ENCODE results near the gene CDH26.

DNA sequence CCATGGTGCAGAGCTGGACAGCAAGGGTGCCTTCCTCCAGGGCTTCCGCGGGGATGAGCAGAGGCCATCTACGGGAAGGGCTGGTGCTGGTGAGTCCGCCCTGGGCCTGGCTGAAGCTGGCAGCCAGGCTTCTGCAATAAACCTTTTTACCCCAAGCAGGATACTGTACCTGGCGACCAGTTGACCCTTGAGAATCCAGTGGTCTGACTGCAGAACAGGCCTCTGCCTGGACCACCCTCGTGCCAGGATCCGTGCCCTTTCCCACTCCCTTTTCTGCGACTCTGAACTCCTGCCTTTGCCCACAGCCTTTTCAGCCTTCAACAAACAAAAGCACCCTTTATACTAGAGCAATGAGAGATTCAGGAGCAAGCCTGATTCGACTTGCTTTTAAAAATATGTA, 18.9 kb downstream of the CDH26 start:
- TF ChIP-seq CREB1 (IDR thresholded peaks at IDR 0.05; ENCODE audit: low read depth): no peak
- TF ChIP-seq MTA3 (IDR thresholded peaks at IDR 0.05; ENCODE audit: borderline replicate concordance, low read length): no peak
- TF ChIP-seq CBFB (IDR thresholded peaks at IDR 0.05; ENCODE audit: low read depth): no peak
- no peak for TF ChIP-seq RAD21 (IDR thresholded peaks at IDR 0.05; ENCODE audit: insufficient read depth, low read depth, low read length)
- TF ChIP-seq, protein P1, sequence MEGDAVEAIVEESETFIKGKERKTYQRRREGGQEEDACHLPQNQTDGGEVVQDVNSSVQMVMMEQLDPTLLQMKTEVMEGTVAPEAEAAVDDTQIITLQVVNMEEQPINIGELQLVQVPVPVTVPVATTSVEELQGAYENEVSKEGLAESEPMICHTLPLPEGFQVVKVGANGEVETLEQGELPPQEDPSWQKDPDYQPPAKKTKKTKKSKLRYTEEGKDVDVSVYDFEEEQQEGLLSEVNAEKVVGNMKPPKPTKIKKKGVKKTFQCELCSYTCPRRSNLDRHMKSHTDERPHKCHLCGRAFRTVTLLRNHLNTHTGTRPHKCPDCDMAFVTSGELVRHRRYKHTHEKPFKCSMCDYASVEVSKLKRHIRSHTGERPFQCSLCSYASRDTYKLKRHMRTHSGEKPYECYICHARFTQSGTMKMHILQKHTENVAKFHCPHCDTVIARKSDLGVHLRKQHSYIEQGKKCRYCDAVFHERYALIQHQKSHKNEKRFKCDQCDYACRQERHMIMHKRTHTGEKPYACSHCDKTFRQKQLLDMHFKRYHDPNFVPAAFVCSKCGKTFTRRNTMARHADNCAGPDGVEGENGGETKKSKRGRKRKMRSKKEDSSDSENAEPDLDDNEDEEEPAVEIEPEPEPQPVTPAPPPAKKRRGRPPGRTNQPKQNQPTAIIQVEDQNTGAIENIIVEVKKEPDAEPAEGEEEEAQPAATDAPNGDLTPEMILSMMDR (IDR thresholded peaks at IDR 0.05 in 2 of 3, conservative IDR thresholded peaks at IDR 0.05 in 1 of 3; ENCODE audit: control insufficient read depth in 2 of 3, extremely low read depth in 1 of 3, insufficient read depth in 1 of 3, low read depth in 3 of 3, low read length in 3 of 3): no peak
- TF ChIP-seq POLR2A (IDR thresholded peaks at IDR 0.05; ENCODE audit: low read depth, low read length): no peak
- TF ChIP-seq, protein P2, sequence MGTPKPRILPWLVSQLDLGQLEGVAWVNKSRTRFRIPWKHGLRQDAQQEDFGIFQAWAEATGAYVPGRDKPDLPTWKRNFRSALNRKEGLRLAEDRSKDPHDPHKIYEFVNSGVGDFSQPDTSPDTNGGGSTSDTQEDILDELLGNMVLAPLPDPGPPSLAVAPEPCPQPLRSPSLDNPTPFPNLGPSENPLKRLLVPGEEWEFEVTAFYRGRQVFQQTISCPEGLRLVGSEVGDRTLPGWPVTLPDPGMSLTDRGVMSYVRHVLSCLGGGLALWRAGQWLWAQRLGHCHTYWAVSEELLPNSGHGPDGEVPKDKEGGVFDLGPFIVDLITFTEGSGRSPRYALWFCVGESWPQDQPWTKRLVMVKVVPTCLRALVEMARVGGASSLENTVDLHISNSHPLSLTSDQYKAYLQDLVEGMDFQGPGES (IDR thresholded peaks at IDR 0.05): no peak
- no peak for TF ChIP-seq RFX5 (IDR thresholded peaks at IDR 0.05; ENCODE audit: low read depth, low read length)
- no peak for TF ChIP-seq SMC3 (IDR thresholded peaks at IDR 0.05; ENCODE audit: borderline replicate concordance, low read length)
- TF ChIP-seq, protein P3, sequence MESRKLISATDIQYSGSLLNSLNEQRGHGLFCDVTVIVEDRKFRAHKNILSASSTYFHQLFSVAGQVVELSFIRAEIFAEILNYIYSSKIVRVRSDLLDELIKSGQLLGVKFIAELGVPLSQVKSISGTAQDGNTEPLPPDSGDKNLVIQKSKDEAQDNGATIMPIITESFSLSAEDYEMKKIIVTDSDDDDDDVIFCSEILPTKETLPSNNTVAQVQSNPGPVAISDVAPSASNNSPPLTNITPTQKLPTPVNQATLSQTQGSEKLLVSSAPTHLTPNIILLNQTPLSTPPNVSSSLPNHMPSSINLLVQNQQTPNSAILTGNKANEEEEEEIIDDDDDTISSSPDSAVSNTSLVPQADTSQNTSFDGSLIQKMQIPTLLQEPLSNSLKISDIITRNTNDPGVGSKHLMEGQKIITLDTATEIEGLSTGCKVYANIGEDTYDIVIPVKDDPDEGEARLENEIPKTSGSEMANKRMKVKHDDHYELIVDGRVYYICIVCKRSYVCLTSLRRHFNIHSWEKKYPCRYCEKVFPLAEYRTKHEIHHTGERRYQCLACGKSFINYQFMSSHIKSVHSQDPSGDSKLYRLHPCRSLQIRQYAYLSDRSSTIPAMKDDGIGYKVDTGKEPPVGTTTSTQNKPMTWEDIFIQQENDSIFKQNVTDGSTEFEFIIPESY (IDR thresholded peaks at IDR 0.05): no peak
- no peak for TF ChIP-seq STAT3 (IDR thresholded peaks at IDR 0.05; ENCODE audit: low read depth, low read length)
- TF ChIP-seq, protein P4, sequence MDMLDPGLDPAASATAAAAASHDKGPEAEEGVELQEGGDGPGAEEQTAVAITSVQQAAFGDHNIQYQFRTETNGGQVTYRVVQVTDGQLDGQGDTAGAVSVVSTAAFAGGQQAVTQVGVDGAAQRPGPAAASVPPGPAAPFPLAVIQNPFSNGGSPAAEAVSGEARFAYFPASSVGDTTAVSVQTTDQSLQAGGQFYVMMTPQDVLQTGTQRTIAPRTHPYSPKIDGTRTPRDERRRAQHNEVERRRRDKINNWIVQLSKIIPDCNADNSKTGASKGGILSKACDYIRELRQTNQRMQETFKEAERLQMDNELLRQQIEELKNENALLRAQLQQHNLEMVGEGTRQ (IDR thresholded peaks at IDR 0.05; ENCODE audit: borderline replicate concordance, low read depth, low read length): no peak
- no peak for TF ChIP-seq ZNF274 (IDR thresholded peaks at IDR 0.05; ENCODE audit: insufficient read depth, insufficient read length)
